ENCODE measurements around the gene PXMP4. TPM values are rescaled to one million over a fixed set of nuclear protein-coding genes. Genes with fewer than 3 reads are reported as not detected.

Gene PXMP4
- polyA plus RNA-seq, 1 donor (not counting 4 experiments of a cell fraction or from before 2014, with no cell fraction given), result 3.2 TPM

- no peaks in the 10 kb centered on the region for H3K36me3 ChIP-seq (ENCODE audit: control insufficient read depth in 2 of 2, extremely low read depth in 1 of 2, insufficient read depth in 2 of 2, low read length in 2 of 2)
- dilution Hi-C loops (cut with MboI; ENCODE audit: extremely low pct_ligation_motif_present, low sequenced_read_pairs), result no loop called here
- no peak for FAIRE-seq
- no peak overlapping the region for H2AFZ ChIP-seq (ENCODE audit: control insufficient read depth, low read length)
- no peaks in the 10 kb centered on the region for H3K9me3 ChIP-seq (ENCODE audit: control insufficient read depth, low read depth, low read length)
- no peak overlapping the region for H3K9ac ChIP-seq (ENCODE audit: control insufficient read depth, extremely low read depth, insufficient read depth, low read length)
- H3K79me2 ChIP-seq (ENCODE audit: control insufficient read depth, insufficient read depth, low read length), result no peaks in the 10 kb centered on the region
- H3K4me1 ChIP-seq (ENCODE audit: control insufficient read depth, extremely low read depth, insufficient read depth, low read length), result no peaks in the 10 kb centered on the region
- no peak for DNase-seq (ENCODE audit: low read depth, low spot score)
- no peak overlapping the region for H3K4me2 ChIP-seq (ENCODE audit: control insufficient read depth, extremely low read depth, insufficient read depth, low read depth, low read length)
- no peaks in the 10 kb centered on the region for H3K9me1 ChIP-seq (ENCODE audit: control insufficient read depth, extremely low read depth, insufficient read depth, low read length)
- H3K27me3 ChIP-seq (ENCODE audit: control insufficient read depth, extremely low read depth, insufficient read depth, low read length), result no peaks in the 10 kb centered on the region
- TF ChIP-seq CTCF (optimal IDR thresholded peaks at IDR 0.05 in 1 of 3, IDR thresholded peaks at IDR 0.05 in 1 of 3, conservative IDR thresholded peaks at IDR 0.05 in 1 of 3; ENCODE audit: extremely low read depth in 1 of 3, insufficient read depth in 2 of 3, low read length in 3 of 3) (no peak), EZH2 (IDR thresholded peaks at IDR 0.05; ENCODE audit: low read length) (no peak)
- no peak overlapping the region for H3K4me3 ChIP-seq (ENCODE audit: control insufficient read depth in 2 of 3, extremely low read depth in 1 of 3, insufficient read depth in 2 of 3, low read depth in 1 of 3, low read length in 3 of 3)
- no peaks in the 10 kb centered on the region for H4K20me1 ChIP-seq (ENCODE audit: control insufficient read depth, extremely low read depth, insufficient read depth, low read length)
- H3K27ac ChIP-seq (ENCODE audit: control insufficient read depth, insufficient read depth, low read length), result no peak overlapping the region
These were observed 26.8 kb downstream of the PXMP4 start for GRCh38 chr20:33693289-33693688.

GRCh38 chr20:33689973-33690372 lies 30.1 kb downstream of the PXMP4 start:
- no peaks in the 10 kb centered on the region for H4K20me1 ChIP-seq (ENCODE audit: control insufficient read depth, extremely low read depth, insufficient read depth, low read length)
- H3K4me1 ChIP-seq (ENCODE audit: control insufficient read depth, extremely low read depth, insufficient read depth, low read length), result peaks cover 10% of the 10 kb centered on the region
- no peak overlapping the region for H3K27ac ChIP-seq (ENCODE audit: control insufficient read depth, insufficient read depth, low read length)
- no peak overlapping the region for H3K9ac ChIP-seq (ENCODE audit: control insufficient read depth, extremely low read depth, insufficient read depth, low read length)
- no peaks in the 10 kb centered on the region for H3K9me1 ChIP-seq (ENCODE audit: control insufficient read depth, extremely low read depth, insufficient read depth, low read length)
- H3K4me2 ChIP-seq (ENCODE audit: control insufficient read depth, extremely low read depth, insufficient read depth, low read depth, low read length), result no peak overlapping the region
- no peaks in the 10 kb centered on the region for H3K36me3 ChIP-seq (ENCODE audit: control insufficient read depth in 2 of 2, extremely low read depth in 1 of 2, insufficient read depth in 2 of 2, low read length in 2 of 2)
- DNase-seq (ENCODE audit: low read depth, low spot score), result no peak
- peaks cover 6% of the 10 kb centered on the region for H3K79me2 ChIP-seq (ENCODE audit: control insufficient read depth, insufficient read depth, low read length)
- H3K9me3 ChIP-seq (ENCODE audit: control insufficient read depth, low read depth, low read length), result no peaks in the 10 kb centered on the region
- dilution Hi-C loops (cut with MboI; ENCODE audit: extremely low pct_ligation_motif_present, low sequenced_read_pairs), result no loop called here
- FAIRE-seq, result no peak
- no peak for TF ChIP-seq CTCF (optimal IDR thresholded peaks at IDR 0.05 in 1 of 3, IDR thresholded peaks at IDR 0.05 in 1 of 3, conservative IDR thresholded peaks at IDR 0.05 in 1 of 3; ENCODE audit: extremely low read depth in 1 of 3, insufficient read depth in 2 of 3, low read length in 3 of 3)
- TF ChIP-seq EZH2 (IDR thresholded peaks at IDR 0.05; ENCODE audit: low read length), result no peak
- no peak overlapping the region for H2AFZ ChIP-seq (ENCODE audit: control insufficient read depth, low read length)
- H3K4me3 ChIP-seq (ENCODE audit: control insufficient read depth in 2 of 3, extremely low read depth in 1 of 3, insufficient read depth in 2 of 3, low read depth in 1 of 3, low read length in 3 of 3), result no peak overlapping the region
- no peaks in the 10 kb centered on the region for H3K27me3 ChIP-seq (ENCODE audit: control insufficient read depth, extremely low read depth, insufficient read depth, low read length)
